NCI-H1048 (cell line): ENCODE results near the gene GUCA2A.

ENCODE experiments used
- DNase-seq: peaks from one replicate; lab custom pipeline; 2025; lab: John Stamatoyannopoulos, UW

GUCA2A gene

GRCh38 chr1:42176902-42177519 lies 12.5 kb upstream of the GUCA2A start:
- no peak for DNase-seq

- DNase-seq = no peak
Observed at GRCh38 chr1:42175314-42176054, 10.9 kb upstream of the GUCA2A start.

GRCh38 chr1:42173961-42174735 lies 9.6 kb upstream of the GUCA2A start:
- DNase-seq = no peak

- peak; percentile 13 for DNase-seq
Observed at GRCh38 chr1:42173155-42173933, 8.8 kb upstream of the GUCA2A start.

- no peak for DNase-seq
Observed at GRCh38 chr1:42172381-42173133, 8.0 kb upstream of the GUCA2A start.

- no peak for DNase-seq
Observed at GRCh38 chr1:42171679-42172266, 7.2 kb upstream of the GUCA2A start.

- no peak for DNase-seq
Observed at GRCh38 chr1:42170779-42171621, 6.5 kb upstream of the GUCA2A start.

GRCh38 chr1:42168763-42169162 lies 4.2 kb upstream of the GUCA2A start:
- no peak for DNase-seq

- DNase-seq = no peak
Observed at GRCh38 chr1:42168391-42168670, 3.8 kb upstream of the GUCA2A start.

GRCh38 chr1:42167611-42168390 lies 3.3 kb upstream of the GUCA2A start:
- DNase-seq = no peak

GRCh38 chr1:42165511-42166210 lies 1.1 kb upstream of the GUCA2A start:
- no peak for DNase-seq

GRCh38 chr1:42163536-42164503 lies 725 bp downstream of the GUCA2A start:
- DNase-seq = no peak

GRCh38 chr1:42163114-42163513 lies 1.4 kb downstream of the GUCA2A start:
- DNase-seq = no peak

GRCh38 chr1:42162181-42162580 lies 2.4 kb downstream of the GUCA2A start:
- DNase-seq = no peak

- no peak for DNase-seq
Observed at GRCh38 chr1:42158189-42158588, 6.4 kb downstream of the GUCA2A start.

GRCh38 chr1:42157667-42158066 lies 6.9 kb downstream of the GUCA2A start:
- no peak for DNase-seq

GRCh38 chr1:42155362-42155761 lies 9.2 kb downstream of the GUCA2A start:
- no peak for DNase-seq

- no peak for DNase-seq
Observed at GRCh38 chr1:42154685-42155084, 9.9 kb downstream of the GUCA2A start.
